AG08396 (cell line): ENCODE data around the gene AJM1.
"Not testable (repeated sequence)": the region's sequence is repeated elsewhere in the genome, so short reads cannot be mapped to it uniquely, and the experiment has no call there.

ENCODE experiments used
- DNase-seq: peaks from one replicate; pipeline ENCODE4 v3.0.0; 2012; ENCODE audit warnings: low spot score, mixed read lengths

Gene AJM1

GRCh38 chr9:136842380-136842948, at the start of gene AJM1:
TSS of gene AJM1 (plus strand) at chr9:136842478. CDS start at chr9:136844415, 1,937 bp downstream.
- DNase-seq, result peak; percentile 88

DNA sequence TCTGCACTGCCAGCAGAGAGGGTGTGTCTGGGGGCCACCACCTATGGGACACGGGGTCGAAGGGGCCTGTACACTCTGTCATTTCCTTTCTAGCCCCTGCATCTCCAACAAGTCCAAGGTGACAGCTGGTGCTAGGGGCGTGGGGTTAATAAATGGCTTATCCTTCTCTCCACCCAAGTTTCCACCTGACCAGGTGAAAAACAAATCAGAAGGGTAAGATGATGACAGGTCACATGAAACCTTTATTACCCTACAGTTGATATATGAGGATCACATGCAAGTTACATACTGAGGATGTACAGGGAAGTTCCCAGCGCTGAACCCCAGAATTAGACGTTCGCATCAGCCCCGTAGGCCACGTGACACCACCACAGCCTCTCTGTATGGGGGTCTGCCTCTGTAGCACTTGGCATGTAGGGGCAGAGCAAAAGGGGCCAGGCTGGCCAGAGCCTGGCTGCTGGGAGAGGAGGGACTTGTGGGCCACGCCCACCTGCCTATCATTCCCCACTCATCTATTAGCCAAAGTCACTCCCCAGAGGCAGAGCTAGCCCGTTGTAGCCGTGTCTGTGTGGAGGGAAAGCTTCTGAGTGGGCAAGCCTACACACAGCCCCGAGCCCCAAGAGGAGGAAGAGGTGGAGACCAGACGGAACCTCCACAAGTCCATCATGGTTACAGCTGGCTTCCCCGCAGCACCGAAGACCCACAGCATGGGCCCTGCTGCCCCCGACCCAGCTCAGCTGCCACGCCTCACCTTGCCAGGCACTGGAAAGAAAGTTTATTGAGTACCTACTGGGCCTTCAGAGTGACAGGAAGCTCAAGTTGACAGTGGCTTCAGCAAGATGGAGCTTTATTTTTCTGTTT, 49.0 kb upstream of the AJM1 start:
- no peak for DNase-seq

GRCh38 chr9:136794281-136794999, 47.8 kb upstream of the AJM1 start:
- no peak for DNase-seq

DNA sequence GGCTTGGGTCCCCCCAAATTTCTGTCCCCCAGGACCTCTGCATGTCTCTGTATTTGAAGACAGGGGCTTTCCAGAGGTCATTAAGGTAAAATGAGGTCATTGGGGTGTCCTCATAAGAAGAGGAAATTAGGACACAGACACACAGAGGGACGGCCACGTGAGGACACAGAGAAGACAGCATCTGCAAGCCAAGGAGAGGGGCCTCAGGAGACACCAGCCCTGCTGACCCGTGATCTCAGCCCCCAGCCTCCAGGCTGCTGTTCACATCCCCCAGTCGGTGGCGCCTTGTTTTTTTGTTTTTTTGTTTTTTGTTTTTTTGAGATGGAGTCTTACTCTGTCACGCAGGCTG, 47.3 kb upstream of the AJM1 start:
- no peak for DNase-seq

- no peak for DNase-seq
Measured at GRCh38 chr9:136796238-136796774, 46.0 kb upstream of the AJM1 start, which contains the start of gene CCDC183. TSS of gene CCDC183 (plus strand) at chr9:136796338. CDS start at chr9:136796398, 60 bp downstream.

DNA sequence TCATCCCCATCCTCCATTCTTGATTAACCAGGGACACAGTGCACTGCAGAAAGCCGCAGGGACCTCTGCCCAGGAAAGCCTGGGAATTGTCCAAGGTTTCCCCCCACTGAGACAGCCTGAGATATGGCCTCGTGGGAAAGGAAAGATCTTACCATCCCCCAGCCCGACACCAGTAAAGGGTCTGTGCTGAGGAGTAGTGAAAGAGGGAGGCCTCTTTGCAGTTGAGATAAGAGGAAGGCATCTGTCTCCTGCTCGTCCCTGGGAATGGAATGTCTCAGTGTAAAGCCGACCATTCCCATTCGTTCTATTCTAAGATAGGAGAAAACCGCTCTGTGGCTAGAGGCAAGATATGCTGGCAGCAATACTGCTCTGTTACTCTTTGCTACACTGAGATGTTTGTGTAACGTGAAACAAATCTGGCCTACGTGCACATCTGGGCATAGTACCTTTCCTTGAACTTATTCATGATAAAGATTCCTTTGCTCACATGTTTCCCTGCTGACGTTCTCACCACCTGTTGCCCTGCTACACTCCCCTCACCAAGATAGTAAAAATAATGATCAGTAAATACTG, 45.4 kb upstream of the AJM1 start:
- DNase-seq, result not testable (repeated sequence)

- no peak for DNase-seq
Measured at GRCh38 chr9:136798708-136799078, 43.6 kb upstream of the AJM1 start.

- DNase-seq, result no peak
Measured at GRCh38 chr9:136799079-136799853, 43.0 kb upstream of the AJM1 start.

GRCh38 chr9:136799854-136800657, 42.2 kb upstream of the AJM1 start:
- DNase-seq, result peak; percentile 61

GRCh38 chr9:136802321-136802720, 40.0 kb upstream of the AJM1 start:
- DNase-seq, result no peak

DNA sequence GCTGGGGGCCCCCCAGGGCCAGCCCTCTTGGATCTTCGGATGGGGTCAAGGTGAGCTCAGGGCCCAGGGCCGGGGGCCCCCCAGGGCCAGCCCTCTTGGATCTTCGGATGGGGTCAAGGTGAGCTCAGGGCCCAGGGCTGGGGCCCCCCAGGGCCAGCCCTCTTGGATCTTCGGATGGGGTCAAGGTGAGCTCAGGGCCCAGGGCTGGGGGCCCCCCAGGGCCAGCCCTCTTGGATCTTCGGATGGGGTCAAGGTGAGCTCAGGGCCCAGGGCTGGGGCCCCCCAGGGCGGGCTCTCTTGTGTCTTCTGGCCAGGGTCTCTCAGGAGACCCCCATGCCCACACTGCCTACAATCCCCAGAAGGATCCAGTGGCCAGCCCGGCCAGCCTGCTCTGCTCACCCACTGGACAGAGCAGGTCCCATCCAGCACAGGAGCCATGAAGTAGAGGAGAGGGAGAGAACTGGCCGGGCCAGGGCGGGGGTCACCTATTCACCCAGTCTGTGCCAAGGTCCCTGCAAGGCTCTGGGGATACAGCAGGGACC, 39.2 kb upstream of the AJM1 start:
- not testable (repeated sequence) for DNase-seq

DNA sequence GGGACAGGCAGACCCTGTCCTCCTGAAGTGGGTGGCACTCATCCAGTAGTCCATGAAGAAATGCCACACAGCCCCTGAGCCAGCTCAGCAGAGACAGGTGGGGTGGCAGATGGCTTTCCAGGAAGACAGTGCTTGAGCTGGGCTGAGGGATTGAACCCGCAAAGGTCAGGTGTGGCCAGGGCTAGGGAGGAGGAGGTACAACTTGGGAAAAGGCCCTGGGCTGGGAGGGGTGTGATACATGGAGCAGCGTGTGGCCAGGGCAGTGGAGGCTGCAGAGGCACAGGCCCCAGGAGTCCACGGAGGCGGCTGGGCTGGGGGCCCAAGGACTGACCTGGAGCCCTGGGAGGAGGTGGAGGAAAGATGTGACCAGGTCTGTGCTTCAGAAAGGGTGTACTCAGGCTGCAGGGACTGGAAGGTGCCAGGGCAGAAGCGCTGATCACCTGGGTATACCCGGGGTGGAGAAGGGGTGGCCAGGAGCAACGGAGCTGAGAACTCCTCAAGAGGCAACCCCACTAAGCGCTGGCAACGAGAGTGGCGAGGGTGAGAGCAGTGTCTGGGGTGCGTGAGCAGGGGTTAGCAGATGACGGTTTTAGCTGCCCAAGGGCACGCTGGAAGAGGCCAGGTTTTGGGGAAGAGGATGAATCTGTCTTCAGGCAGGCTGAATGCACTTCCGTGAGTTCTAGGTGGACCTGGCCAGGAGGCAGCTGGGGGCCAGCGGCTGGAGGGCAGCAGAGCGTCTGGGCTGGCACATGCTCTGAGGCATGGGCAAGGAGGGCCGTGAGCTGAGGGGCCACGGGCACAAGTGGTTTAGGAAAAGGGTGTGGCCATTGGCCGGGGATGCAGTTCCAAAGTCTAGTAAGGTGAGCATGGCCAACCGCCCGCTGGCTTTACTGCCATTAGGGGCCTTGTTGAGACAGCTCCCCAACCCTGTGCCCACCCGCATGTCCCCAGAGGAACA, 38.4 kb upstream of the AJM1 start:
- no peak for DNase-seq

DNA sequence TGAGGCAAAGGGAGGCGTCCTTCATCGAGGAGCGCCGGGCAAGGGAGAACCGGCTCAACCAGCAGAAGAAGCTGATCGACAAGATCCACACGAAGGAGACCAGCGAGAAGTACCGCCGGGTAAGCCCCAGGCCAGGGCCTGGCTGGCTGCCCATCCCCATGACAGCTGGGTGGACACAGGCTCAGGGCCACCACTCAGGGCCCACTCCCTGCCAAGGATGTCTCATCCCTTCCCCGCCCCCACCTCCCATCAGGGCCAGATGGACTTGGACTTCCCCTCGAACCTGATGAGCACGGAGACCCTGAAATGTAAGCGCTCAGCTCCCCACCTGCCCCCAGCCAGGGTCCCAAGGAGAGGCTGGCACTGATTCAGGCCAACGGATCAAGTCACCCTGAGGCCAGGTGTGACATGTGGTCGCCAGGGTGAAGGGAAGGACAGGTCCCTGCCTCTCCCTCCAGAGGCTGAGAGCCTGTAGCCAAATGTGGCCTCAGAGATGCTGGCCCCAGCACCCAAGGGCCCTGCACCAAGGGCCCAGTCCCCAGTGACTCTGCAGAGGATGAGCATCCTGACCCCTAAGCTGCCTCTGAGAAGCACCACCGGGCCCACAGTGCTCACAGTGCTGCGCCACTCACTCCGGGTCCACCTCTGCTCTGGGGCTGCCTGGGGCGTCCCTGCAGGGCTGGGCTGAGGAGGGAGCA, 37.6 kb upstream of the AJM1 start:
- DNase-seq, result no peak

DNA sequence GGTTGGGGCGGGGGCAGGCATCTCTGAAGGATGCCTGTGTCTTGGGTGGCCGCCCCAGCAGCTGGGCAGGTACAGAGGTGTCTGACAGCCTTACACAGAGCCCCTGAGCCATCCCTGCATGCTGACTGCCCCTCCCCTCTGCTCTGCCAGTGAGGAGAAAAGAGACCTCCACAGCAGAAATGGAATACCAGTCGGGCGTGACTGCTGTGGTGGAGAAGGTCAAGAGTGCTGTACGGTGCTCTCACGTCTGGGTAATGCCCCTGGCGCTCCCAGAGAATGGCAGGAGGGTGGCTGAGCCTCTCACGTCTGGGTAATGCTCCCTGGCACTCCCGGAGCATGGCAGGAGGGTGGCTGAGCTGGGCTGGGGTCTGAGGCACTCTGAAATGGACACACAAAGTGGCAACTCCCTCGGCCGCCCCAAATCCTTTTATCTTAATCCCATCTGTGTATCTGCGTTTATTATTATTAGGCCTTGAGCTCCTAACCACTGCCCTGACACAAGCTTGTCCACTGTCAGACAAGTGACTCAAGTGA, 37.0 kb upstream of the AJM1 start:
- no peak for DNase-seq

GRCh38 chr9:136806067-136806466, 36.2 kb upstream of the AJM1 start:
- DNase-seq, result no peak

GRCh38 chr9:136806631-136807201, 35.6 kb upstream of the AJM1 start:
- no peak for DNase-seq

- peak; percentile 99 for DNase-seq
Measured at GRCh38 chr9:136807281-136808074, 34.8 kb upstream of the AJM1 start, which contains the start of gene RABL6. TSS of gene RABL6 (plus strand) at chr9:136807948. CDS start at chr9:136808197, 249 bp downstream.
